Transverse colon (tissue), 3 donors: ENCODE data around the gene EPC2.

ENCODE experiments used
- EP300 ChIP-seq: sonication (generic); formaldehyde crosslinking; IDR thresholded peaks from one replicate; pipeline ENCODE4 v1.6.1; 2017; ENCODE audit warnings: antibody characterized with exemption, low read depth
- POLR2A ChIP-seq: fragments of 450-650 bp; IDR thresholded peaks from one replicate; pipeline ENCODE4 v1.6.1; 2016; ENCODE audit warnings: antibody characterized with exemption, mild to moderate bottlenecking, moderate library complexity
- TF ChIP-seq, protein P1 (sequence below), 5 experiments: fragments of 200-600 bp in 3 of 5; fragments of 450-650 bp in 2 of 5; sonication (generic) in 3 of 5; IDR thresholded peaks; 1 replicate in 2 of 5; 2 replicates in 3 of 5; pipeline ENCODE4 v1.5.1; 2016 to 2017; ENCODE audit warnings: antibody characterized with exemption in 5 of 5, inconsistent platforms in 3 of 5, mild to moderate bottlenecking in 2 of 5, moderate library complexity in 1 of 5

DNA sequence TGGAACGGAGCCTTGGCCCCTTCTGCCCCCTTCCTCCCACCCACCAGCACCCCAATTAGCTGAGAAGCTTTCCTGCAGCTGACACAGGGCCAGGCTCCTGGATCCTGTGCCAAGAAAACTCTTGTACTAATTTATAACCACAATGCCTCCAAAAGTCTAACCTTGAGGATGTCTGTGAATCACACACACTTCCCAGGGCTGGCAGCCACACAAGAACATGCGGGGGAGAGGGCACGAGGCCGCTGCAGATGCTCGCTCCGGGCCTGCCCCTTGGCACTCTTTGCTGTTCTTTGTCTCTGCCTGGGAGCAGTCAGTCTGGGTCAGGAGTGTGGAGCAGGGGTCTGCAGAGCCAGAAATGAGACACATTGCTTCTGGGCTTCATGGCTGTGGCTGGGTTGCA is 167.8 kb downstream of the EPC2 start:
- TF ChIP-seq, protein P1, sequence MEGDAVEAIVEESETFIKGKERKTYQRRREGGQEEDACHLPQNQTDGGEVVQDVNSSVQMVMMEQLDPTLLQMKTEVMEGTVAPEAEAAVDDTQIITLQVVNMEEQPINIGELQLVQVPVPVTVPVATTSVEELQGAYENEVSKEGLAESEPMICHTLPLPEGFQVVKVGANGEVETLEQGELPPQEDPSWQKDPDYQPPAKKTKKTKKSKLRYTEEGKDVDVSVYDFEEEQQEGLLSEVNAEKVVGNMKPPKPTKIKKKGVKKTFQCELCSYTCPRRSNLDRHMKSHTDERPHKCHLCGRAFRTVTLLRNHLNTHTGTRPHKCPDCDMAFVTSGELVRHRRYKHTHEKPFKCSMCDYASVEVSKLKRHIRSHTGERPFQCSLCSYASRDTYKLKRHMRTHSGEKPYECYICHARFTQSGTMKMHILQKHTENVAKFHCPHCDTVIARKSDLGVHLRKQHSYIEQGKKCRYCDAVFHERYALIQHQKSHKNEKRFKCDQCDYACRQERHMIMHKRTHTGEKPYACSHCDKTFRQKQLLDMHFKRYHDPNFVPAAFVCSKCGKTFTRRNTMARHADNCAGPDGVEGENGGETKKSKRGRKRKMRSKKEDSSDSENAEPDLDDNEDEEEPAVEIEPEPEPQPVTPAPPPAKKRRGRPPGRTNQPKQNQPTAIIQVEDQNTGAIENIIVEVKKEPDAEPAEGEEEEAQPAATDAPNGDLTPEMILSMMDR (IDR thresholded peaks at IDR 0.05), result no peak
- no peak for TF ChIP-seq POLR2A
- no peak for TF ChIP-seq EP300
